Cerebellar cortex (tissue), 1 donor: ENCODE results near the gene PITPNB.

Experiments used
- DNase-seq: peaks from one replicate; pipeline ENCODE4 v3.0.0-alpha.2; 2015; ENCODE audit warnings: low spot score

The PITPNB gene

DNA sequence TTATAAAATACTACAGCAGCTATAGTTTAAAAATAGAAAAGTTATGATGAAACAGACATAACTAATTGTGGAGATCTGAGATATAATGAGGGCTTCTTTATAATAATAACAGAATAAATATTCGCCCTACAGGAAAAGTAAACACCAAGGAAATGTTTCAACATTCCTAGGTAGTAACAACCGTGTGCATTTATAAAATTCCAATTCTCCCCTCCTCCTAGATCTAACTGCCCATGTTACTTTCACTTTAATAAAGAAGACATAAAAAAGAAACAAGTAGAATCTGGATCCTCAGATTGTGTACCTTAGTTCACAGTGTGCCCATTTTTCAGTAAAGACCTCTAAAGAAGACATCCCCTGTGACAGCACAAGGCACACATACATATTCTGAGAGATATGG is 59.7 kb downstream of the PITPNB start:
- DNase-seq: no peak

DNA sequence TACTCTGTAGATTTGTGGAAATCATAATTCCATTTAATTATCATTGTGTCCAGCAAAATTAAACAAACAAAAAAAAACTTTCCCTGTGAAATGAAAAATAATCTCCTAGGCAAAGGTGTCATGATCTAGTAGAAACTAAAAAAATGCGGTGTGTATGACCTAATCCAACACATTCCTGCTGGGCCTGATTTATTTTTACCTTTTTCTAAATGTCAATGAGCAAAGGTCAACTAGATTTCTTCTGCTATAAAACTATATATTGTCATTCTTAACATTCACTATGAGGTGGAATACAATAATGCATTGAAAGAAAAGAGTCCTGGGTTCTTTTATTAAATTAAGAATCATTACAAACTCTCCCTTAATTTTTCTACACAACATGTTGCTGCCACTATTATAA is 60.4 kb downstream of the PITPNB start:
- no peak for DNase-seq

DNA sequence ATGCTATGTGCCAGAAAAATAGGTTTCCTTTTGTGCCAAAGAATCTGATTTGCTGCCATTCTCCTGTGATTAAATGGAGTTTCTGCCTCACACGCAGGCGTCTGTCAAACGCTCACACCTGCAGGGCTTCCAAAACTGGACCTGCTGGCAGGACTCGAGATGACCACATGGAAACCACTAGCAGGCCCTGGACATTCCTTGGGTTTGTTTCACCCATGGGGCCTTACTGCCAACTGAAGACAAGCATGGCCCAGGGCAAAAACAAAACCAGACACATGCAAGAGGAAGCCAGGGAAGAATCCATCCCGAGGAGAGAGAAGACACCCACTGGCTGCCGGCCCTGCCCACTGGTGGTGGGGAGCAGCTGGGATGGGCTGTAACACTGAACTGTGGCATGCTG is 61.6 kb downstream of the PITPNB start:
- no peak for DNase-seq

DNA sequence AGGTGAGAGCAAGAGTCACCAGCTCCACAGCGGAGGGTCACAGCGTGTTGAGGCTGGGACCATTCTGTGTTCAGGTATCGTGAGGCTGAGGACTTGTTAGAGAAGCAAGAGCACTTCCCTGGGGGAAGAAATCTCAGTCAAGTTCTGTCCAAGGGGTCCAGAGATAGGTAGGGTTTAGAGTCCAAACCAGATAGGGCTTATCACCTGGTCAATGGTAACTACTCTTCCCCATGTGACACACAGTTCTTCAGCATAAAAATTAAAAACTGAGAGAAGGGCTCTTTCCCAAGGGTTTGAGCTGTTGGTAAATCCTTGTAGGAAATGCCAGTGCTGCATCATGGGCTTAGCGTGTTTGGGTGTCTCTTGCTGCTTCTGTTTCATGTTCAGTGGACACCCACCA is 62.7 kb downstream of the PITPNB start:
- no peak for DNase-seq

DNA sequence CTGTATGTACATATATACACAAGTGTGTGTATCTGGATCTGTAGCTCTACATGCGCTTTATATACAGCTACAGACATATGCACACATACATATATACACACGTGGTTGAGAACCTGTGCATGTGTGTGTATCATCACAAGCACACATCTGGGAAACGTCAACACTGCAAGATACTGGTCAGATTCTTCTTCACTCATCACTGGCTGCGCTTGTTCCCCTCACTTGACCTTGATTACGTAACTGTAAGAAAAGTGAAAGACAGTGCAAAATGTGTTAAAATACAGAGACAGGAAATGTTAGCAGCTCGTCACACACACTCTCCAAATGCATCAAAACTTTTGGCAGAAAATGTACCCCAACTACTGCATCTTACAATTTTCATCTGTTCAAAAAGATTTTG is 65.6 kb downstream of the PITPNB start:
- DNase-seq: no peak

DNA sequence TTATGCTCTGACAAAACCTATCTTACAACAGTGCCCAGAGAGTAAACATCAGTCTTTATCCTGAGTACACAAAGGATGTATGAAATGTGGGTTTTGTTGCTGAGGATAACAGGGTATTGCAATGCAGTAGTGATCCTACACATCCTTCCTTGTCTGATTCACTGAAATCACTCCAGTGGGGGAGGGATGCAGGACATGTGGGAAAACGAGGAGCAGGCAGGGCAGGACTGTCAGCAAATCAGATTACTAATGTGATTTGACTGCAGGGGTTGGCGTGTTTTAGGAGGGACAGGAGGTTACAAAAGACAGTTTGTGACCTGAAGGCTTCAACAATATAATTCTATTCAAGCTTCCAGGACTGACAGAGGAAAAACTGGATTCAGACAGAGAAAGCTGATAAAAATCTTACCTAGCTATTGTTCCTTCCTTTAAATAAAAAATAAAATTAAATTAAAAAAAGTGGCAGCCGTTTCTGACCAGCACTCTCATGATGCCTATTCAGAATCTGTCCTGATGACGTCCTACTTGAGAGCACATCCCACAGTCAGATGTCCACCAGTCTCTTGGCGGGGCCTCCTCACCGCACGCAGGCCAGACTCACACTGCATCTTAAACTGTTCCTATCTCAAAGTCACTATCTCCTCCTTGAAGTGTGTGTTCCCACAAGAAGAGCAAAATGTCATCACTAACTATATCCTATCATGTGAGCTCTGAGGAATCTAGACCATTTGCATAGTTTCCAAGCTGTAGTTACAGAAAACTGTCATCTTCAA is 66.9 kb downstream of the PITPNB start:
- DNase-seq: no peak

DNA sequence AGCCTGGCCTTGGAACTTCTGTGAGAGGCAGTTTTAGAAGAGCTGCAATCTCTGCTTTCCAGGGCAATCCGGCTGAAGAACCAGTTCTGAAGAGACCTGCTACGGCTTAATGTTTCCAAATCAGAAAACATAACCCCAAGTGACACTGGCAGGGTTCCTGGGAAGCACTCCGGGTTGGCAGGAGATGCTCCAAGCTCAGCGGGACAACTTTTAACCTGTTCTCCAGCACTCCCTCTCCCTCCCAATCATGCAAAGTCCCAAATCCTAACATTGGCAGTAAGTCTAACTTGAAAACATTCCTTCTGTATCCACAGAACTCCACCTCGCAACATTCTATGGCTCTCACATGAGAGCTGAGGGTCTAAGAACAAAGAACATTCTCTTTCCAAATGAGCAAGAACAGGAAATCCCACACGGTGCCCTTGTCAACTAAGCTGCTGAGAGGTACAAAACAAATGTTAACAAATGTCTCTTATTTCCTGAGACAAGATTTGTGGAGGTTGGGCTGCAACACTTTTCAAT is 69.0 kb downstream of the PITPNB start:
- peak; percentile 37 for DNase-seq

DNA sequence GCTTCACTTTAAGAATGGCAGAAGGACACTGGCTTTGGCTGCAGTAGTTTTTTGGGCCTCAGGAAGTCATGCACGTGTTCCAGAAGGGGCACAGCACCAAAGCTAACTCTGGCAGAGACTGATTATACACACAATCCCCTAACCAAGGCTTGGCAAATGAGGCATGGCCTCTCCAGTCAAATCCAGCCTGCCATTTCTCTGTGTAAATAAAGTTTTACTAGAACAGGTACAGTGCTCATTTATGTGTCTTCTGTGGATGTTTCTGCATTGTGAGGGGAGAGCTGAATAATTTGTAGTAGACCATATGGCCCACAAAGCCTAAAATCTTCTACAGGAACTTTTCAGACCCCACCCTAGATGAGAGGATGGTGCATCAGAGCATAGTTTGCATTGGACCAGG is 71.1 kb downstream of the PITPNB start:
- DNase-seq: no peak

DNA sequence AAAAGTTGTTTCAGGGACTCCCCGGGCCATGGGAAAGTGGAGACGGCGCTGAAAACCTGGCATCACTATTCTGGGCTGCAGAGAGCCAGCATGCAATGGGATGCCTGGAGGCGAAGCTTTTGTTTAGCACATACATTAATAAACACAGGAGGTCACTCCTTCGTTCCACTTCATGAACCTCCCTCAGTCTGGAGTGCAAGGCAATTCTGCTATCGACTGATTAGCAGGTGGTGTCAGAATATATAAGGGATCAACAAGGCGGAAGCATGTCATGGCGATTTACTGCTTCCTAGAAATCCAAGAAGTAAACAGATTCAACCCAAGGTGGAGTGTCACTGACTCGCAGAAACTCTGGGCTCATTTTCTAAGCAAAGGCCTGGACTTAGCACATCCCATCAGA is 72.1 kb downstream of the PITPNB start:
- DNase-seq: no peak

DNA sequence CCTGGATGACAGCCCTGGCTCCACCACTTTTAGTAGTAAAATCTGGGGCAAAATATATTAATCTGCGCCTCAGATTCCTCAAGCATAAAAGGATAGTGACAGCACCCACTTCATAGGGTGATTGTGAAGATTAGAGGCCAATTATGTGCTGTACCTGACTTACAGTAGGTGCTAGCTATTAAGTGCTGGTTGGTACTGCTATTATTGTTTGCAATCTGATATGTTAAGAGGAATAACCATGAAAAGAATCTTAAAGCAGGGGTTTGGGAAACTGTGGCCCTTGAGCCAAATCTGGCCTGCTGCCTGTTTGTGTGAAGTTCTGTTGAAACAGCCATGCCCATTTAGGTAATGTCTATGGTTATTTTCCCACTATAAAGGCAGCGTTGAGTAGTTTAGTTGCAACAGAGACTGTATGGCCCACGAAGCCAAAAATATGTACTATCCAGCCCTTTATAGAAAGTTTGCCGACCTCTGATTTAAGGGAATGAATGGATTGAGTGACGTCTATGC is 72.8 kb downstream of the PITPNB start:
- DNase-seq: no peak

DNA sequence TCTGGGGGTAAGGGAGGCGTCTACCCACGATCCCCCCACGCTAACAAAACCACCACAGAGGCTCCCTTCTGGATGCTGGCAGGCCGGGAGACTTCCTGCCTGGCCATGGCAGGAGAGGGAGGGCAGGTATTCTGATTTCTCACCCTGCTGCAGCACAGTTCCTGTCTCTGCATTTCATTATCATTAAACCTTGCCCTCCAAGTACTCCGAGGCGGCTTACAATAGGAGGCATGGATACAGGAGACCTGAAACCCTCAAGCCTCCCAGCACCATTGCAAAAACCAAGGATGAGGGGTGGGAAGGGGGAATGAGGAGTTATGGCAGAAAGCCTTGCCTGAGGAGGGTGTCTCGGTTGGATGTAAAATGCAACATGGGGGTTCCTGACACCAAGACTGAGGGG is 73.4 kb downstream of the PITPNB start:
- no peak for DNase-seq

DNA sequence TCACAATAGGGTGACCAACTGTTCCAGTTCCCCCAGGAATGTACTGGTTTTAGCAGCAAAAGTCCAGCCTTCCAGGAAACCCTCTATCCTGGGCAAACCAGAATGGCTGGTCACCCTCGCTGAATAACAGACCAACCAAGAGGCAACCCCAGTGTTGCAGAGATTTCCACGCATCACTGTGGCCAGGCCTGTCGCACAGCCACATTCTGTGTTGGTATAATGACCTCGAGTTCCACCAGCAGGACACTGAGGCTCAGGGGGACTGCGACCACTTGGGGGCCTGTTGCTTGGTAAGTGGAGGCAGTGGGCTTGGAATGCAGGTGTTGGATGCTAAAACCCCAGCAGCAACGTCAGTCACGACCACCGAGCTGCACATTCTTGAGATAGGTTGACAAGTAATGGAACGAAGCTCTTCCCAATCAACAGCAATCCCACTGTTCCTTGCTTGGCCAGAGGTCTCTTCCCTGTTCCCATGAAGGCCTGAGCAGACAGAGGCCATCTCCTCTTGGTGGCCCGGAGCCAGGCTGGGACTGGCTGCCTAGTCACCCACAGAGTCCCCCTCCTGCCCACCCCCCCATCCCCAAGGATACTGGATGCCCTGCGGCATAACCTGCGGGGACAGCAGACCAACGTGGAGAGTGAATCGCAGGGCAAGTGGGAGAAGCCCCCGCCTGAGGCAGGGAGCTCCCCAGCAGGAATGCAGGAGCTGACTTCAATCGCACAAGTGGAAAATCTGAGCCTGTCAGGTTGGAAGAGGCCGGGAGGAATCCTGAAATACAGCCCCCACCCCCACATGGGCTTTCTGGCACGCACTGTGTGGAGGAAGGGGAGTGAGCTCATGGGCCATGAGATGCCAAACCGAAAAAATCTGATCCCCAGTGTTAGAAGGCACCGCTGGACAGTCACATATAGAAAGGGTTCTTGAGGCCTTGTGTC is 74.1 kb downstream of the PITPNB start:
- DNase-seq: no peak

DNA sequence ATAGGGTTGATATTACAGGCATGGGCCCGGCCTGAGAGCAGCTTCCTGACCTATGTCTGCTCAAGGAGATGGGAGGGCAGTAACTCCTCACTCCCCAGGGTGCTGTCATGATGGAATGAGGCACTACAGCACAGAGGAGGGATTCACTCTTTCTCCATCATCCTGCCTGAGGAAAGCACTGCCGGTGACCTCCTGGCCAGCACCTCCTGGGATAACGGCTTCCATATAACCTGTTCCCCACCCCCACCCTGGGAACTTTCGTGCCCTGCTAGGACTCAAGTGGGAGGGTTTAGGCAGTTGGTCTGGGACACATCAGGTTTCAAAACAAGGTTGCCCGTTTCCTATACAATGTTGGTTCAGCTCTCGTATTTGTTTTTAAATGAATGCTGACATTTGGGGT is 74.8 kb downstream of the PITPNB start:
- no peak for DNase-seq

DNA sequence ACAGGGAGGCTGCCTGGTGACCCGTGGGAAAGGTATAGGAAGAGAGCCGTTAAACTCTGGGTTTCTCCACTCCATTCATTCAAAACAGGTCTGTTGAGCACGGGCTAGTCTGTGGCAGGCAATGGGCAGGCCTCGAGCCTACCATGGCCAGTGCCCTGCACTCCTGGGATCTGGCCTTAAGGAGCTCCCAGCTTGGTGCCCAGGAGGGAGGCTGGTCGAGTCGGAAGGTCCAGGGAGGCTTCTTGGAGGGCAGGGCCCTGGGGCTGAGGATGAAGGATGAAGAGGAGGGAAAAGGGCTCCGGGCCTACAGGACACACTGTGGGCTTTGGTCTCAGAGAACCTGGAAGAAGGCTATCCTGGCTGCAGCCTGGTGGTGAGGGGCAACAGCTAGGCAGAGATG is 75.6 kb downstream of the PITPNB start:
- no peak for DNase-seq

DNA sequence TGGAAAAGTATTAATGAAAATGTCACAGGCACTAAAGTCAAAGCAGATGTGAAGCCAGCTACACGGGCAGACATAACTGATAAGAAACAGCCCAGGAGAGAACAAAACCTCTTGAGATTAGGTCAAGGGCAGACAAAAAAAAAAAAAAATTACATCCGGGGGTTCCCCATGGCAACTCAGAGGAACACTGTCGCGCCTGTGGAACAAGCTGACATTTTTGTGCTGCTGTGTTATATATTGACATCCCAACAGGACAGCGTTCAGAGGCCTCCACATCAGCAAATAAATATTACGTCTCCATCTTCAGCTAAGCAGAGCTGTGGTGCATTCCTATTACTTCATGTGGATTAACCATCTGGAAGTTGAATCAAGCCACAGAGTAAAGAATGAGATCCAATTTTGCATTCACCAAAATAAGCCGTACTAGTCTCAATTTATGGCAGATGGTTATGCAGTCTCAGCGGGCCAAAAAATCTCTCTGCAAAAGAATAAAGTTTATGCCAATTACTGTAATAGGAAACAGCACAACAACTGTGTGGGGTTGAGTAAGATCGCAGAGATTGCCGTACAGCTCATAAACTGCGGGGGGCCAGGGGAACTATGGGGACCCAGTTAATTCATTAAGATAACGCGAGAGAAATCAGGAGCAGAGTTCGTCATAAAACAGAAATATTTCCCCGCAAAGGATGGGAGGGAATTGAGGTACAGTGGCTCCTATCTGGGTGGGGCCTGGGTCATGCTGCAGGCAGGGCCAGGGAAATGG is 76.2 kb downstream of the PITPNB start:
- peak; percentile 73 for DNase-seq

DNA sequence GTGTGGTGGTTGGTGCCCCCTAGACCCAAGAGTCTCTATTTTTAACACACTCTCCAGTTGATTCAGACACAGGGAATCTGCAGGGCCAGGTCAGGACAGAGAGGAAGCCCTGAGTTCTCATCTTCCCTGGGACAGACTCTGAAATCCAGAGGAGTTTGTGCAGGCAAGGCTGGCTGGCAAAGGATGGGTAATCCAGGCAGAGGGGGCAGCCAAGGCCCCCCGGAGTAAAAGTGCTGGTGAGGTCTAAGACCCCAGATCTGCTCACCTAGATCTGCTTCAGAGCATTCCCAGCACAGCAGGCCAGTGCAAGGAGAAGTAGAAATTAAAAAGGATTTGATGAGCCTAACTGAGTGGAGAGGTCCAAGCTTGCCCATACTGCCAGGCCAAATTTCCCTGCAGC is 76.9 kb downstream of the PITPNB start:
- no peak for DNase-seq

DNA sequence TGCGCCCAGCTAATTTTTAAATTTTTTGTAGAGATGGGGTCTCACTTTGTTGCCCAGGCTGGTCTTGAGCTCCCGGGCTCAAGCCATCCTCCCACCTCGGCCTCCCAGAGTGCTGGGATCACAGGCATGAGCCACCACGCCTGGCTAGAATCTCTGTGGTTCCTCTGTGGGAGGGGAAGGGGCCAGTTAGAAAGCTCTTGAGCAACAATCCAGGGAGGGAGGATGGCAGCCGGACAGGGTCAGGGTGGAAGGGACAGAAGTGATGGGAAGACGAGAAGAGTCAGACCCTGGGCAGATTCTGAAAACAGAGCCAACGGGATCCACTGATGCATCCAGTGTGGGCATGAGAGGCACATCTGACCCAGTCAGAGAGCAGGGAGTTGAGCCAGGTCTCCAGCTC is 78.6 kb downstream of the PITPNB start:
- no peak for DNase-seq

DNA sequence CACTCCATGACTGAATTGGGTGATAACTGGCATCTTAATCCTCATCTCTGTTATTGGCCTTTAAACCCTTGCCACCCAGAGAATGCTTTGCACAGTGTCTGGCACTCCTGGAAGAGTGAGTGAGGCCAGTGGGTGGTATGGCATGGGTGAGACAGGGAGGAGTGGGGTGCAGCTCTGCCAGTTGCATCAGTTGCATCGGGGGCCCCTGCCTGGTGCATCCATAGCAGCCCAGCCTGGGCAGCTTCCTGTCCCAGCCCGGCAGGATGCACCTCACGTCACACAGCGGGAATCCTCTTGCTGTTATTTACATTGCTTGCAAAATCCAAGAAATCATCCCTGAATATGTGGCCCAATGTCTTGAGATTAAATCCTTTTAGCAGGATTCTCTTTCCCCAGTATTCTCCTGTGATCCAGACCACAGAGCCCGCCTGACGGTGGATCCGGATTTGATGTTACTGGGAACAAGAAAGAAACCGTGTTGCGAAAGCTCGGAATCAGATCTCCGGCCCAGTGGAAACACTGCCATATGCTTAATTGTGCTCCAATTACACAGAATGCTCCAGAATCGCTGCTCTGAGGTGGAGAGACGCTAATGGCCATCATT is 79.9 kb downstream of the PITPNB start:
- no peak for DNase-seq

DNA sequence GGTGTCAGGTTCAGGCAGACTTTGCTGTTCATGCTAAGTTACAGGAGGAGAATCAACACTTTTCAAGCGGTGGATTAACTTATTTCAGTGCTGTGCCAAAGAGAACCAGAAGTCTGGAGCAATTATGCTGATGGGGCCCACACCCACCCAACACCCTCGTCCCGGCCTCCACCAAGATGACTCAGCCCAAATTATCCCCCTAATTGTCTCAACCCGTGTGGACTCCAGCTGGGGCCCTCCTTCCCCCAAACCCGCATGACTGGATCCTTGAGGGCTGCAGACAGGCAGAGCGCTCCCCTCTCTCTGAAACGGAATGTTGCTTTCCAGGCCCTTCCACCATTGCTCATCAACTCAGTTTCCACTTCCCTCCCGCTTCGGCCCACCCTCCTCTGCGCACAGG is 82.9 kb downstream of the PITPNB start:
- DNase-seq: no peak

DNA sequence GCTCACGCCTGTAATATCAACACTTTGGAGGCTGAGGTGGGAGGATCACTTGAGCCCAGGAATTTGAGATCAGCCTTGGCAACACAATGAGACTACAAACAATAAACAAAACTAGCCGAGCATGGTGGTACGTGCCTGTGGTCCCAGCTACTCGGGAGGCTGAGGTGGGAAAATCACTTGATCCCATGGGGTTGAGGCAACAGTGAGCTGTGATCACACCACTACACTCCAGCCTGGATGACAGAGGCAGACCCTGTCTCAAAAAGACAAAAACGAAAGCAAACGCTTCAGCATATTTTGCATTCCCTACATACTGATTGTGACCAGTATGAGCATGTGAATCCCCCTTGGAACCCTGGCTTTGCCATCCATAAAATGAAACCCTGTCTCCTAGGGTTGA is 83.6 kb downstream of the PITPNB start:
- no peak for DNase-seq

DNA sequence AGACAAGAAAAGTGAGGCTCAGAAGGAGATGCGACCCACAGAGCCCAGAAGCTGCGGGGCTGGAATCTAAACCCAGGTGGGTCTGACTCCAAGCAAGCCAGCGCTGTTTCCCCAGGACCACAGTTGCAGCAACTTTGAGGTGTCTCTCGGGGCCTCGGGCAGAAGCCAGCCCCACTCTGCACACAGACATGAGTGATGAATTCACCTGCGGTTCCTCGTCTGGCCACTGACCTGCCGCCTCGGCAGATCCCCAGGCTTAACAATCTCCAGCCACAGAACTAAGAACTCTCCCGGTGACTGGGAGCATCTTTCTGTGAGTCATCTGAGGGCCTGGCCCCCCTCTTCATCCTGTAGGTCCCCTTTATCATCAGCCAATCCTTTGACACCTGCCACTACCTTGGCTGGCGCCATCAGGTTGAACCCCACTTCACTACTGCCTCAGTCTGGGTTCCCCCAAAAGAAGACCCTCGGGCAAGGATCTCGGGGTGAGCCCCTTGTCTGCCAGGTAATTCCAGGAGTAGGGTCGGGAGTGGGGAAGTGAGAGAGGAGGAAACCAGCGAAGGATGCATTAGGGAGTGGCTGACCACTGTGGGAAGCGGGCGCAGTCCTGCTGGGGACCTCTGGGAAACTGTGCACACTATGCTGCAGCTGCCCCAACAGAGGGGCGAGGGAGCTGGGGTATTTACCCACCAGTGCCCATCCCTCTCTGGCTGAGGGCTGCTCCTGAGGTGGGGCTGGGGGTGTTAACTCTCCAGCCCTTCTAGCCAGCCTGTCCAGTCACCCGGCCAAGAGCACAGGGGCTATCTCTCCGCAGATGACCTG is 84.5 kb downstream of the PITPNB start:
- DNase-seq: no peak
